ENCODE data around the gene HOXC9.

Gene HOXC9

DNA sequence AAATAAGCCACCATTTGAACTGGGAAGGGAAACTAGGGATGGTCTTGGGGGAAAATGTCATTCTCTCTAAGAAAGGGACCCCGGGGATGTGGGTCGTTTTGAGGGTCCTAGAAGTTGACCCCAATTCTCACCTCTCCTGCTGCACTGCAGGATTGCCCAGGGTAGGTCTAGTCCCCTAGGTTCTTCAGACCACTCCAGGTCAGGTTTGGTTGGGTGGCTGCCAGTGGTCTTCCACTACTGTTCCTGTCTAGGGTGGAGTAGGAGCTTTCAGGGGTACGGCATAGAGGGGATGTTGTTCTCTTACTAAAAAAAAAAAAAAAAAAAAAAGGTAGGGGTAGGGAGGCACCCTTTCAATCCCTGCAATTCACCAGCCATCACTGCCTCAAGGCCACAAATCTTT lies 16.1 kb downstream of the HOXC9 start:
- no peak for DNase-seq

DNA sequence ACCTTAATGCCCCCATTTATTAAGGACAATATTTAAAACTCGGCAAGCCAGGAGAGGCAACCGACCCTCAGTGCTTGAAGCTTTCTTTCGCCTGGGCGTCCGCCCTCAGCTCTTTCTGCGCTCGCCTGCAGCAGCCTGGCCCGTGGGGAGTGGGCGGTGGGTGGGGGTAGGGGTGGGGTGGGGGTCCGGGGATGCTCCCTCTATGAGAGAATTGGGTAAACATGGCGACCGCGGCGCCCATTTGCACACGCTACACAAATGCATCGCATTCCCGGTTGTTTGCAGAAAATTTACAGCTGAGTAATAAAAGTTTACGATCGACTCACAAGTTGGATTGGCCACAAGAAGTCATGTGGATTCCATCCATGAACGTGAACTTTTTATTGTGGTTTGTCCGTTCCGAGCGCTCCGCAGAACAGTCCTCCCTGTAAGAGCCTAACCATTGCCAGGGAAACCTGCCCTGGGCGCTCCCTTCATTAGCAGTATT lies 16.6 kb downstream of the HOXC9 start:
- DNase-seq = no peak

DNA sequence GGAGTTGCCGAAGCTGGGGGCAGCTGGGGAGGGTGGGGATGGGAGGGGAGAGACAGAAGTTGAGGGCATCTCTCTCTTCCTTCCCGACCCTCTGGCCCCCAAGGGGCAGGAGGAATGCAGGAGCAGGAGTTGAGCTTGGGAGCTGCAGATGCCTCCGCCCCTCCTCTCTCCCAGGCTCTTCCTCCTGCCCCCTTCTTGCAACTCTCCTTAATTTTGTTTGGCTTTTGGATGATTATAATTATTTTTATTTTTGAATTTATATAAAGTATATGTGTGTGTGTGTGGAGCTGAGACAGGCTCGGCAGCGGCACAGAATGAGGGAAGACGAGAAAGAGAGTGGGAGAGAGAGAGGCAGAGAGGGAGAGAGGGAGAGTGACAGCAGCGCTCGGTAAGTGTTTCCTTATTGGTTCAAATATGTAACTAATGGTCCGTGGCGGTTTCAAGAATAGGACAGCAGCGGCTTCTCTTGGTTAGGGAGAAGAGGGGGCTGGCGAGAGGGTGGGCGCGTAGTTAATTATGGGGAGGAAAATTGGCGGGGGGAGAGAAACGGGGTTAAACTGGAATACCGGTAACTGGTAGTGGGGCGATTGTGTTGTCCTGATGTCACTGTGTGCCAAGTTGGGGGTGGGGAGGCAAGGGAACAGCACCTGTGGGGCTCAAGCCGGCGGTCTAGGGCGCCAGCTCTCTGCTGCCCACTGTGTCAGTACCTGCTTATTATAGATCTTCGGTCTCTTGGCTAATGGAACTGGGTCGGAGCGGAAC lies 17.2 kb downstream of the HOXC9 start:
- no peak for DNase-seq

DNA sequence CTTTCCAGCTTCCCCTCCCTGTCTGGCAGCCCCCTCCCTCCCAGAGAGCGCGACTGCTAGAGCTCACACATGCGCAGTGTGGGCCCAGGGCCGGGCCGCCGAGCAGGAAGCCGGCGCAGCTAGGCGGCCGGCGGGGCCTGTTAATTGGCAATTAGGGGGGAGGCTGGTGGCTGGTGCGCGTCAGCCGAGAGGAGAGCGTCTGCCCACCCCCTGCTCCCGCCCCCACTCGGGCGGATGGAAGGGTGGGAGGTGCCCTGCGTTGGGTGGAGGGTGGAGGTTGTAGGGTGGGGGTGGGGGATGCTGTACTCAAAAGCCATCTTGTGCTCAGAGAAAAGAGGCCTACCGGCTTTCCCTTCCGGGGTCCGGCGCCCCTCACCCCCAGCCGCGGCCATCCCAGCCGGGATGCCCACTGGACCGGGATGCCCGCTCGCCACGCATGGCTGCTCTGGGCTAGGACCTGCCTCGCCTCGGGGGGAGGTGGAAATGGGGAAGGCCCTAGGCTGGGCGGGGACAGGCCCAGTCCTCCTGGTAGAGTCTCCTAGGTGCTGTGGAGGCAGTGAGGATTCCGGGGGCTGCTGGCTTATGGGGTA lies 18.0 kb downstream of the HOXC9 start:
- DNase-seq = peak; percentile 65 to 70

DNA sequence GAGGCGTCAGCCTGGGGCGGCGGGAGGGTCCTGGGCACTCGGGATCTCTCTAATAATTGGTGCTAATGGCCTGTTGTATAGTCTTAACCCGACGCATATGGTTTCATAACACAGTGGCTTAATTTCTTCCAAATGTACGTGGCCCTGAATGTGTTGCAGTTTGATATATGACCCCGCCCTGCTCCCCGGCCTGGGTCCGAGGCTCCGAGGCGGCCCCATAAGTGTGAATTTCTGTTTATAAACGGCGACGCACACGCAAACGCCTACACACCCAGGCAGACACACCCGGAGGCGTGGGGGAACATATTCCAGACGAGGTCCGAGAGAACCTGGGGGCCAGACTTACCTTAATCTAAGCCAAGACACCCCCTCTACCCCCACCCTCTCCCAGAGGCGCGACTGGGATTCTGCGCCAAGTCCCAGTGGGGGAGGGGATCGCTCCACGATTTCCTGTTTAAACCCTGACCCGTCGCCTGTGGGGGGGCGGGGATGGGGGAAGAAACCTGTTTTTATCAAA lies 18.6 kb downstream of the HOXC9 start:
- no peak for DNase-seq

DNA sequence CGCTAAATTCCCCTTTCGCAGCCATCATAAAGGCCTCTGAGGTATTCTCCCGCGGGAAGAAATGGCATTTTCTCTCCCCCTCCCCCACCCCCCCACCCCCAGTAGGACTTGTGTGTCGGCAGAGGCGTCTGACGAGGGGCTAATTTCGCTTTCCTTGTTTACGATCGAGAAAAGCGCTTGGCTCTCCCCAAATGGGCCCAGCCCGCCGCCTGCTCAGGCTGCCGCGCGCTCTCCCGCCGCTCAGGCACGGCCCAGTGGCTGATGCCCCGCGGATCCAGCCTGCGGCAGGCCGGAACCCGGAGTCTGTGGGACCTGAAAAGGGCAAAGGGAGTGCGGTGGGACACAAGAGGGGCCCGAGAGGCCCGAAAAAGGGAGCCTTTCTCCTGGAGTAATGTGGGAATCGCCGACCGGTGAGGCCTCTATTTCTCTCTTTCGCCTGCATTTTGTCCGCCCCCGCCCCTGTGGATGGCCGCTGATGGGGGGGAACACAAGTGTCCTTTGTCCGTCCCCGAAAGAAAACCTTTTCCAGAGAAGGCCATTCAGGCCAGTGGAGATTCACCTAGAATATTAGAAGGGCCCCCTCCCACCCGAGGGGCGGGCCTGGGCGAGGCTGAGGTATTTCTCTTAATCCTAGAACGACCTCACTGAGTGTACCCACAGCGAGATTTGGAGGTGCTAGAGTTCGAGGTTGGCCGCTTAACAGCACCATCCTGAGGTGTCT lies 19.3 kb downstream of the HOXC9 start:
- DNase-seq = no peak

DNA sequence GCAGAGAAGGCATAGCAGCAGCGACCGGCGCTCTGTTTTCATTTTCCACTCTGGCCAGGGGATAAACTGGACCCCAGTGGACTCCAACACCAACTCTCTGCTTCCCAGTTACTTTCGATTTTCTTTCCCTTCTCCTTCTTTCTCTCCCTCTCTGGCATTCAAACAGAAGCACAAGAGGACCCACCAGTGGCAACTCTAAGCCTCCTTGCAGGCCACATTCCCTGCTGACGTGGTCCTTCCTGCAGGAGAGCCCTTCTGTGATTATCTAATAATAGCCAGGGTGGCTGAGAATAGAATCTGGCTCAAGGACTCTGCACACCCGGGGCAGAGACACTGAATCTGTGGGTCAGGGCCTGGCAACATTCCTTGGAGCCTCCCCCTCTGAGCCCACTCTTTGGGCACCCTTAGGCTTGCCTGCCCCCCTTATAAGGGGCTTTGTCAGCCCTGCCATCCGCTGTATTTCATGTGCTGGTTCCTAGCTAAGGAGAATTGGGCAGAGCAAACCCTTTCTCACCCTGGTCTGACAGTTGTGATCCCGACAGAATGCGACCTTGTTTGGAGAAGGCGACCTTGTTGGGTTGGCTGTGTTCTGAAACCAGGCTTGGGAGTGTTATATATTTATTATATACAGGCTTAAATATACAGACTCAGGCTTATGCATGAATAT lies 20.1 kb downstream of the HOXC9 start:
- DNase-seq = no peak

DNA sequence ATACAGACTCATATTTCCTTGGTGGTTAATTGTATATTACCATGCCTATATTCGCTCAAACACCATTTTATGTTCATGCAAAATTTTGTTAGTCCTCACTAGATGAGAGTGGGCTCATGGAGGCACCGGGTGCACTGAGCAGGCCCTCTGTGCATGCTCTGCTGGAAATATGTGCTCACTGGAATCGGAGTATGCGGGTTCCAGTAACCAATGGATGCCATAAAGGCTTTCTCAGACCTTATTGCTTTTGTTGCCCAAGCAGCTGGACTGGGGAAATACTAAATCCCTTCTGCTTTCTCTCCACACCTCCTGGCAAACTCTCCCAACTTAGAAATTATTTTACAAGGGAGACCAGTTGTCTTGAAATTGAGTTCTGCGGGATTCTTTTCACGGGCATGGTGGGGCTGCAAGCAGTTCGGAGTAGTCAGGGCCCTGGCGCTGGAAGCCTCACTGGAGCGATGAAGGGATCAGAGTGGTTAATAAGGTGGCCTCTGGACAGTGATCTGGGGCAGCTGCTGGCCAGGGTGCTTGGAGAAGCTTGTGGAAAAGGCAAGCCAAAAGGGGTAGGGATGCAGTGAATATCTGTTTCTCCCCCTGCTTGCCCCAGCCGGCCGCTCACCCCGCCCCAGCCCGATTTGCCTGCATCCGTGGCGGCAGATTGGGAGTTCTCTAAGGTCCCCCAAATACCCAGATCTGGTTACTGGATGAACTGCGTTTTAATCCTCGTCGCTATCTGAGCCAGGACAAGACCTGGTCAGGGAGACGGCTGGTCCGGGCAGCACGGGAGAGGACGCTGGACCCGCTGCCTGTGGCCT lies 20.8 kb downstream of the HOXC9 start:
- no peak for DNase-seq

DNA sequence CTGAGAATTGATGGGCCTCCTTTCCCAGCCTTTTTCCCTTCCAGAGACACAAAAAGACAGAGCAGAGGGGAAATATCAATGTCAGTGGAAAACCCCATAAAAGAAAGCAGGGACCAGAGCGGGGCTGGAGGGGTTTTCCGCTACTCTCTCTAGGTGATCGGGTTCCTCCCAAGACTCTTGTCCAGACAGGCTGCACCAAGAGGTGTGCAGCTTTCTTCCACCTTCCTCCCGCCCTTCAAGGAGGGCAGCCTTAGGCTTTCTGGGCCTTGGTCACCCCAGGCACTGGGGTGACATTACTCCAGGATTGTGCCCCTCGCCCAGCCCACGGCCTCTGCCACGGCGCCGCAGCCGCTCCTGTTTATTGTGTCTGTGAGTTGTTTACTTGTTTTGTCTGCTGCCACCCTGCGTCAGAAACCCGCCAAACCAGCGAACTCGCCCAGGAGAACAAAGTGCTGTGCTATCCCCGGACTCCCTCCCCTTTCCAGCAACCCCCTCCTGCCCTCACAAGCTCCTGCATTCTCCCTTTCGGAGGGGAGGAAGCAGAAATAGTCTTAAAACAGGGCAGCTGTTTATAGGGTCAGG lies 21.6 kb downstream of the HOXC9 start:
- DNase-seq = no peak

DNA sequence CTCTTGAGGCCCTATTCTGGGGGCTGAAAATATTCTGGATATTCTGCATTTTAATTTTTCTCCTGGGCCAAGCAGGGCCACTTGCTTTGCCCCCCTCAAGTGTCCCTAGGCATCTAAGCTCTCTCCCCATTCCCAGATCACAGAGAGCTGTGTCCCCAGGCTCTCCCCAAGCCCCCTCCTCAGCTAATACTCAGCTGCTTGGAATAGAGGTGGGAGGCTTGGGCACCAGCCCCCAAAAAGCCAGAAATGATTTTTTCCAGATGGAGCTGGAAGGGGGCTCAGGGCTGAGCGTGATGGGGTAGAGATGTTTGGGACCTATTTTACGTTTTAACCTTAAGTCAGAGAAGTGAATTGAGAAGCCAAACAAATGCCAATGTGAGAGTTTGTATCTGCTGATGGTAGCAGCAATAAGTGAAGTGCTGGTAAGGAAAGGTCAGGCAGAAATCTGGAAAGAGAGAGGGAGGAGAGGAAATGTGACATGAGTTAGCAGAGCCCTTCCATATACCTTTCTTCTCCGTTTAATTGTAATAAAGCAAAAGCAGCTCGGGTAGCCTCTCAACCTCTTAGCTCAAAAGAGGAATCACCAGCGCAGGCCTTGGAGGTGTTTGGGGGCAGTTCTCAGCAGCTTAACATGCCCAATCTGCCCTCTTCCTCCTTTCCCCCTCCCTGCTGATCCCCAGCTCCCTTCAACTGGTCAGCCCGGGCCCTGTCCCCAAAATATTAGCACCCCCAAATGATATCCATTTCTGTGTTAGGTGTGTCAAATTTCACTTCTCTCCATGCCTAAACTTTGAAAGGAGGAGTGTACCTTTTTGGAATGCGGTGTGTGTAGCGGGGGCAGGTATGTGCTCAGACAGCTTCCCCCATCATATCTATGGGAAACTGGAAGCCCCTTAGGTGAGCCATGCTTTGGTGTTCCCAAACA lies 23.3 kb downstream of the HOXC9 start:
- DNase-seq = no peak

DNA sequence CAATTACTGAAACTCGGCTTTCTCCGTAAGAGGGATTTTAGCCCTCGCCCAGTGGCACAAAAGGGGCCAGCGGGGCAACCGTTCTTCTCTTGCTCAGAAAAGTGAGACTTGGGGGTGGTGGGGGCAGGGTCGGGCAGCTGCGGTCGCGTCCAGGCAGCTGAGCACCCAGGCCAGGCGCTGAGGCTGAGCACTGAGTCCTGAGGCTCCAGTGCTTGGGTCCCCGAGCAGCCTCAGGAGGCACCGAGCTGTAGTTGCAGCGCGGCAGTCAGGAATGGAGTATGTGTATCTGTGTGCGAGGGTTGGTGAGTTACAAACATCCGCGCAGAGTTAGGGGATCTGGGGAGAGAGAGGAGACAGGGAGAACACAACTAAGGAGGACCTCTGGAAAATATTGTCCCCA lies 24.2 kb downstream of the HOXC9 start:
- DNase-seq = no peak

DNA sequence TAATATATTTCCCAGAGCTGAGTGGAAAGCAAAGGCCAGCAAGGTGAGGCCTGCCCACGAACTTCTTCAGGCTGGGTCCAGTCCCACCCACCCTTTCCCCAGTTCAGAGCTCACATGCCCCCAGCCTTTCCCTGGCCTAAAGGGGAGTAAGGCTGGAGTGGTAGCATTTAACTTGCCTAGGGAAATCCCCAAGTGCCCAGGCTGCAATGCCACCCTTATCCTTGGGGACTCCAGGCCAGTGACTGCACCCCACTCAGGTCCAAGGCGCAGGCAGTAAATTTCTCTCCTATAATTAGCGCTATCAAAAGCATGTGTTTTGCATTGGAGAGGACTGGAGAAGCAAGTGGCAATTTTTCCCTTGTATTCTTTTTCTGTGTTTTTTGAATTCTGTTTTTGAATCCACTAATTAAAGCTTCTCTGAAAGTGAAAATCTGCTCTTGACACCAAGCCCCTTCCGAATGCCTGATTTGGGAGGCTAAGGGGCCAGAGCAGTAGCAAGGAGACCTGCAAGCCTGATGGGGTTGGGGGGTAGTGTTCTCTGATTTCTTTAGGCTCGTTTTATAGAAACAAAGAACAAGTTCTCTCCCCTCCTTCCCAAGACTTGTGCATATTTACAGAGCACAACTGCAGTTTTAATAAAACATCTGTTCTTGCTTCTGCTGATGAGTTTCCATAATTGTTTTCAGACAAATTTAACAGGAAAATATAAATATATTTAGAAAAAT lies 24.8 kb downstream of the HOXC9 start:
- no peak for DNase-seq

DNA sequence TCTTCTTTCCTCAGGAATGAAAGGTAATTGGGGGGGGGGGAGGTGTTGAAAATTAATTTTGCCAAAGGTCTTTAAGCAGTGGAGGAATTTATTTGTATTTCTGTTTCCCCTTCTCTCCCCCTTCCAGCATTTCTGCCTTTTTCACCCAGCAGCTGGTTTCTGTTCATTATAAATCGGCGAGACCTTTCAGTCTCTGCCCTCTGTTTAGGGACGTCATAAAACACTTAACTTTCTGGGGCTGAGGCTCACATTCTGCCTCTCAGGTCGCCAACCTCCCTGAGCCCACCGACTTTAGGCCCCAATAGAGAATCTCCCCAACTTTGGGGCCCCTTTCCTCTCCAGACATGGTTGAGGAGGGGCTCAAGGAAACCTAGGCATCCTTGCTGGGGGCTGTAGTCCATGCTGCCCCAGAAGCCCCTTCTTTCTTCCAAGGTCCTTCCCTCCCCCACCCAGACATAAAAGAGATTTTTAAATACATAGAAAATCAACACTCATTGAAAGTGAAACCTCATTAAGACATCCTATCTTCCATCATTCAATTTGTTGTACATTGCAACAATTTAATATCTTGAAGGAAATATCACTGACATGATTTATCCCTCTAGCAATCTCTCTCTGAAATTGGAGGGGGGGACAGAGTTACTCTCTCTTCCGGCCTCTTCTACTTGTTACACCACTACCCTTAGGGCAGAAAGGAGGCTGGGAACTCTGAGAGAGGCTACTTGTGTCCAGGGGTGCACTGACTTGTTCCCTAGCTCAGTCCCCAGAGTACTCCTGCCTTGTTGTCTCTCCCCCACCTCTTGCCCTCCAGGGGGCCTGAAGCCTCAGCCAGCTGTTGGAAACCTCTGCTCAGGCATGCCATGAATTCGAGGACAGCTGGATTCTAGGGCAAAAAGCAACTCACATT lies 25.8 kb downstream of the HOXC9 start:
- no peak for DNase-seq

DNA sequence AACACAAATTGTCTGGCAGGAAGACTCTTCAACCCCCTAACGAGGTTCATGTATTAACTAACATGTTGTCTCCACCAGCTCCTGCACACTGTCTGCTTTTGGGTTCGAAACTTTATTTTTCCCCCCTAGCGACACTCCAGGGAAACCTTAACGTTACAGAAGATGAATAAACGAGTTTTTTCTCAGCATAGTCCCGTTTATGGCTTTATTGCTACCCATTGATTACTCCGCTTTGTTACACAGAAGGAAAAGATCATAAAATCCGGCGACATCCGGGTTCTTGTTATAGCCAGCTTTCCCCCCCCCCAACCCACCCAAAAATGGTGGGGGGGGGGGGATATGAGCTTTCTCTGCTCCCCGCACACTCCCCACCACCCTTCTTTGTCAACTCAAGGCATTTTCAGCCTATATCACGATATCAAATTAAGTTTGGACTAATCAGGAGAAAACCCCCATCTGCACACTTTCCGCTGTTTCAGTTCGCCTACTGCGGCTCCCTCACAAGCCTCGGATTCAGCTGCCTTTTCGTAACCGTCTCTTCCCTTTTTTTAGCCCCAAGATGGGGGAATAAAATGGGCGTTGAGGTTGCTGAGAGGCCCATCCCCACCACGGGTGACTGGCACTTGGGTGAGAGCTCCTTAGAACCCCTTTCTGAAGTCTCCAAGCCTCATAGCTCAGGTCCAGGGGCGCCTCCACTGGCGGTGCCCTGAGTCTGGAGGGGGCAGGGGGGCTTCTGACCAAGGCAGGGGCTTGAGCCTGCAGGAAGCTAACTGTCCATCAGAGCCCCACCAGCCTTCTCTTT lies 26.9 kb downstream of the HOXC9 start:
- DNase-seq = no peak

DNA sequence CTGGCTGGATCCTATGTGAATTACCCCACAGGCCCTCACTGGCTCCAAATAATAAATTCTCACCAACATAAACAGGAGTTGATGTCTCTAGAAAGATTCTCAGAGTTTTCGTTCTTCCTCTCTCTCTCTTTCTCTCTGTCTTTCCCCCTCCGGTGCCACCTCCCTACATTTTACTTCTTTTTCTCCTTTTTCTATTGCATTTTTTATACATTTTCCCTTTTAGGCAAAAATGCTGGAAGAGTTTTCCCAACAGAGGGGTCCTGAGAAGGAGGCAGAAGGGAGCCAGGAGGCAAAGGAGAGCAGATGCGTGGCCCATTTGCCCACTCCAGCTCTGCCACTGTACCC lies 27.5 kb downstream of the HOXC9 start:
- no peak for DNase-seq

DNA sequence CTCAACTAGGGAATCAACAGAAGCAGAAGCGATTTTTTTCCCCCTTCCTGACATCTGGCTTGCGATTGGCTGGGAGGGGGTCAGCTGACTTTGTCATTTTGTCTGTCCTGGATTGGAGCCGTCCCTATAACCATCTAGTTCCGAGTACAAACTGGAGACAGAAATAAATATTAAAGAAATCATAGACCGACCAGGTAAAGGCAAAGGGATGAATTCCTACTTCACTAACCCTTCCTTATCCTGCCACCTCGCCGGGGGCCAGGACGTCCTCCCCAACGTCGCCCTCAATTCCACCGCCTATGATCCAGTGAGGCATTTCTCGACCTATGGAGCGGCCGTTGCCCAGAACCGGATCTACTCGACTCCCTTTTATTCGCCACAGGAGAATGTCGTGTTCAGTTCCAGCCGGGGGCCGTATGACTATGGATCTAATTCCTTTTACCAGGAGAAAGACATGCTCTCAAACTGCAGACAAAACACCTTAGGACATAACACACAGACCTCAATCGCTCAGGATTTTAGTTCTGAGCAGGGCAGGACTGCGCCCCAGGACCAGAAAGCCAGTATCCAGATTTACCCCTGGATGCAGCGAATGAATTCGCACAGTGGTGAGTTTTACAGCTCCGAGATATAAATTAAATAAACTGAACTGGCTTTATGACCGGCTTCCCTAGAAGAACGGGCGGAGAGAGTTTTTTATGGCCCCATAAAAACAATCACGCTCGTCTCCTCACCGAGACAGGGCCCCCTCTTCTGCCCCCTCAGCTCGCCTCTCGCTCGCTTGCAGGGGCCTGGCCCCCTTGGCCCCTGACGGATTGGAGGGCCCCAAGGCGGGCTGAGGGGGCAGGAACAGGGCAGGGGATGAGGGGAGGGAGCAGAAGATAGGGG lies 28.6 kb downstream of the HOXC9 start, which contains the start of gene HOXC6:
Gene HOXC6 (plus strand): TSS at position 127 of the 888 bp plus-strand sequence. CDS start 82 bp downstream, at position 209.
- DNase-seq = no peak
